ENCODE results near the gene TINAGL1.

TINAGL1 gene

GRCh38 chr1:31593770-31594632 is 17.7 kb downstream of the TINAGL1 start:
- peak; percentile 84 for DNase-seq
- peak; percentile 98 for TF ChIP-seq CTCF (IDR thresholded peaks at IDR 0.05; ENCODE audit: low read depth, low read length)
- Histone ChIP-seq H3K4me3 (ENCODE audit: low read depth, low read length) (no peak overlapping the region), H3K36me3 (no peaks in the 10 kb centered on the region), H3K27me3 (ENCODE audit: insufficient read depth, low read depth, severe bottlenecking) (no peaks in the 10 kb centered on the region), H3K9me3 (ENCODE audit: severe bottlenecking) (no peaks in the 10 kb centered on the region), H3K27ac (no peak overlapping the region)

GRCh38 chr1:31595836-31596736 is 19.8 kb downstream of the TINAGL1 start:
- H3K27ac ChIP-seq = no peak overlapping the region
- H3K36me3 ChIP-seq = no peaks in the 10 kb centered on the region
- no peaks in the 10 kb centered on the region for H3K9me3 ChIP-seq (ENCODE audit: severe bottlenecking)
- DNase-seq = no peak
- H3K27me3 ChIP-seq (ENCODE audit: insufficient read depth, low read depth, severe bottlenecking) = no peaks in the 10 kb centered on the region
- no peak overlapping the region for H3K4me3 ChIP-seq (ENCODE audit: low read depth, low read length)
- TF ChIP-seq CTCF (IDR thresholded peaks at IDR 0.05; ENCODE audit: low read depth, low read length) = no peak

- Histone ChIP-seq H3K27me3 (ENCODE audit: insufficient read depth, low read depth, severe bottlenecking) (no peaks in the 10 kb centered on the region), H3K27ac (no peak overlapping the region), H3K36me3 (no peaks in the 10 kb centered on the region), H3K4me3 (ENCODE audit: low read depth, low read length) (no peak overlapping the region), H3K9me3 (ENCODE audit: severe bottlenecking) (no peaks in the 10 kb centered on the region)
- no peak for DNase-seq
- TF ChIP-seq CTCF (IDR thresholded peaks at IDR 0.05; ENCODE audit: low read depth, low read length) = no peak
These were observed 20.4 kb downstream of the TINAGL1 start for GRCh38 chr1:31596737-31597097.

- no peaks in the 10 kb centered on the region for H3K9me3 ChIP-seq (ENCODE audit: severe bottlenecking)
- H3K27ac ChIP-seq = no peak overlapping the region
- no peak for DNase-seq
- H3K36me3 ChIP-seq = no peaks in the 10 kb centered on the region
- TF ChIP-seq CTCF (IDR thresholded peaks at IDR 0.05; ENCODE audit: low read depth, low read length) = no peak
- H3K4me3 ChIP-seq (ENCODE audit: low read depth, low read length) = no peak overlapping the region
- no peaks in the 10 kb centered on the region for H3K27me3 ChIP-seq (ENCODE audit: insufficient read depth, low read depth, severe bottlenecking)
These were observed 22.7 kb downstream of the TINAGL1 start for GRCh38 chr1:31598980-31599379.

- no peak for DNase-seq
- TF ChIP-seq CTCF (IDR thresholded peaks at IDR 0.05; ENCODE audit: low read depth, low read length) = no peak
These were observed 24.3 kb downstream of the TINAGL1 start for GRCh38 chr1:31600641-31601040.

More at GRCh38 chr1:31600641-31601040, 24.3 kb downstream of the TINAGL1 start:
- no peaks in the 10 kb centered on the region for H3K9me3 ChIP-seq (ENCODE audit: severe bottlenecking)
- no peak overlapping the region for H3K27ac ChIP-seq
- no peak overlapping the region for H3K4me3 ChIP-seq (ENCODE audit: low read depth, low read length)
- H3K36me3 ChIP-seq = no peaks in the 10 kb centered on the region
- no peaks in the 10 kb centered on the region for H3K27me3 ChIP-seq (ENCODE audit: insufficient read depth, low read depth, severe bottlenecking)
